PC-3 (cell line): ENCODE data around the gene MPND.

Experiments
- EZH2 ChIP-seq: fragments of 300-600 bp; sonication (generic); IDR thresholded peaks from one replicate; pipeline ENCODE4 v1.6.1; 2017; ENCODE audit warnings: antibody characterized with exemption, mild to moderate bottlenecking, low read length; ENCODE audit not compliant: unreplicated experiment
- EZH2phosphoT487 ChIP-seq: fragments of 300-600 bp; sonication (generic); IDR thresholded peaks from 2 replicates; pipeline ENCODE4 v1.6.1; 2018; ENCODE audit warnings: mild to moderate bottlenecking, antibody characterized with exemption, low read length, borderline replicate concordance
- TF ChIP-seq, protein P1 (sequence below): fragments of 300-600 bp; sonication (generic); conservative IDR thresholded peaks from 2 replicates; pipeline ENCODE4 v1.5.1; 2017; ENCODE audit warnings: antibody characterized with exemption, low read depth, mild to moderate bottlenecking, low read length

DNA sequence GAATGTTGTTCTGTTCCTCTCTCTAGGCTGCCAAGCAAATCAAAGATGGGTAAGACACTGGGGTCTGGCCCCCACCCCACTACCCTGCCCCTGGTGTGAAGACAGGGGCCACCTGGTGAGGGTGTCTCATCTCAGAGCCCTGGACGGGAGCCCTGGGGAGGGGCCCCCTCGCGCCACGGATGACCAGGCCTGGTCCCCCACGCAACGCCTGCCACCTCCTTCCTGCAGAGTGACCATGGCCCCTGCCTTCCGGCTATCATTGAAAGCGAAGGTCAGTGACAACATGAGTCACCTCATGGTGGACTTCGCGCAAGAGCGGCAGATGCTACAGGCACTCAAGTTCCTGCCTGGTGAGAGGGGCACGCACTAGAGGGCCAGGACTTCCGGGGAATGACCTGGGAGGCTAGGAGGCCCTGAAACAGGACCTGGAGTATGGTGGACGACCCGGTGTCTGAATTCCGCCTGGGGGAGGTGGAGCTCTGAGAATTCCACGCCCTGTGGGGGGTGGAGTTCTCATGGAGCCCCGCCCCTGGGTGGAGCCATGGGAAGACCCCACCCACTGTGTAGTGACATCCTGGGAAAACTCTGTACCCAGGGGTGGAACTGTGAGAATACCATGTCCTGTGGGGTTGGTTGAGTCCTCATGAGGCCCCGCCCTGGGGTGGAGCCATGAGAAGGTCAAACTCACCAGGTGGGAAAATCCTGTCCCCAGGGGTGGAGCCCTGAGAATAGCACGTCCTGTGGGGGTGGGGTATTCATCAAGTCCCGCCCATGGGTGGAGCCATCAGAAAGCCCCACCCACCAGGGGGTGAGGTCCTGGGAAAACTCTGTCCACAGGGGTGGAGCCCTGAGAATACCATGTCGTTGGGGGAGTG is 32.9 kb upstream of the MPND start:
- TF ChIP-seq, protein P1, sequence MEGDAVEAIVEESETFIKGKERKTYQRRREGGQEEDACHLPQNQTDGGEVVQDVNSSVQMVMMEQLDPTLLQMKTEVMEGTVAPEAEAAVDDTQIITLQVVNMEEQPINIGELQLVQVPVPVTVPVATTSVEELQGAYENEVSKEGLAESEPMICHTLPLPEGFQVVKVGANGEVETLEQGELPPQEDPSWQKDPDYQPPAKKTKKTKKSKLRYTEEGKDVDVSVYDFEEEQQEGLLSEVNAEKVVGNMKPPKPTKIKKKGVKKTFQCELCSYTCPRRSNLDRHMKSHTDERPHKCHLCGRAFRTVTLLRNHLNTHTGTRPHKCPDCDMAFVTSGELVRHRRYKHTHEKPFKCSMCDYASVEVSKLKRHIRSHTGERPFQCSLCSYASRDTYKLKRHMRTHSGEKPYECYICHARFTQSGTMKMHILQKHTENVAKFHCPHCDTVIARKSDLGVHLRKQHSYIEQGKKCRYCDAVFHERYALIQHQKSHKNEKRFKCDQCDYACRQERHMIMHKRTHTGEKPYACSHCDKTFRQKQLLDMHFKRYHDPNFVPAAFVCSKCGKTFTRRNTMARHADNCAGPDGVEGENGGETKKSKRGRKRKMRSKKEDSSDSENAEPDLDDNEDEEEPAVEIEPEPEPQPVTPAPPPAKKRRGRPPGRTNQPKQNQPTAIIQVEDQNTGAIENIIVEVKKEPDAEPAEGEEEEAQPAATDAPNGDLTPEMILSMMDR: no peak
- TF ChIP-seq EZH2phosphoT487 (no peak), EZH2 (no peak)
